GM12801 (cell line): ENCODE data around the gene LDHD.

ENCODE experiments used
- TF ChIP-seq, protein P1 (sequence below): IDR thresholded peaks from one replicate; pipeline ENCODE4 v1.5.1; 2011; ENCODE audit warnings: control low read depth; ENCODE audit not compliant: insufficient read length; ENCODE audit errors: extremely low read depth

LDHD gene

DNA sequence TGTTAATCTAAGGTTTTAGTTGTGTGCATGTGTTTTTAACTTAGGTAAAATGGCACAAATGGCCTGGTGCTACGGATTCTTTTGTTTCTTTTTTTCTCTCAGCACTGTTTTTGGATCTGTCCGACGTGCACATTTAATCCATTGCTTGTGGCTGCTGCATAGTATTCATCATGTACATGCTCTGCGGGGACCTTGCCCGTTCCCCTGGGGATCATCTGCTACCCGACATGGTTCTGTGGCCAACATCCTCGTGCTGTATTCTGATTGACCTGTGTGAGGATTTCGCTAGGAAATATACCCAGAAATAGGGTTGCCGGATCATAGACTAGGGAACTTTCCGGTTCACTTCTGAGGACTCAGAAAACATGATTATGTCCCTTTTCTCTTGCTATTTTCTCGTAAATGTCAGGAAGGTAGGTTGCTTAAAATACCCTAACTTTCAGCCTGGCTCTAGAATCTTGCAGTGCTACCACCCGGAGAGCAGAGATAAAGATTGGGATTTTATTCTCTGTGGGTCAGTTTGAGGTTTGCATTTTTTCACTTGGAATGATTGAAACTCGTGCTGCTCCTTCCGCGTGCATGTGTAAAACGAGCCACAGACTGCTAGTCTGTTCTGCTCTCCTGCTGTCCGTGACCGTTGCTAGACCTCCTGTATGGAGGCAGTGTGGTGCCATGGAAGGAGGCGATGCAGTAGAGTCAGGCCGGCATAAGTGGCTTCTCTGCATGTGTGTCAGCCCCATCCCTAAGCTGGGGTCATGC is 42.9 kb downstream of the LDHD start:
- TF ChIP-seq, protein P1, sequence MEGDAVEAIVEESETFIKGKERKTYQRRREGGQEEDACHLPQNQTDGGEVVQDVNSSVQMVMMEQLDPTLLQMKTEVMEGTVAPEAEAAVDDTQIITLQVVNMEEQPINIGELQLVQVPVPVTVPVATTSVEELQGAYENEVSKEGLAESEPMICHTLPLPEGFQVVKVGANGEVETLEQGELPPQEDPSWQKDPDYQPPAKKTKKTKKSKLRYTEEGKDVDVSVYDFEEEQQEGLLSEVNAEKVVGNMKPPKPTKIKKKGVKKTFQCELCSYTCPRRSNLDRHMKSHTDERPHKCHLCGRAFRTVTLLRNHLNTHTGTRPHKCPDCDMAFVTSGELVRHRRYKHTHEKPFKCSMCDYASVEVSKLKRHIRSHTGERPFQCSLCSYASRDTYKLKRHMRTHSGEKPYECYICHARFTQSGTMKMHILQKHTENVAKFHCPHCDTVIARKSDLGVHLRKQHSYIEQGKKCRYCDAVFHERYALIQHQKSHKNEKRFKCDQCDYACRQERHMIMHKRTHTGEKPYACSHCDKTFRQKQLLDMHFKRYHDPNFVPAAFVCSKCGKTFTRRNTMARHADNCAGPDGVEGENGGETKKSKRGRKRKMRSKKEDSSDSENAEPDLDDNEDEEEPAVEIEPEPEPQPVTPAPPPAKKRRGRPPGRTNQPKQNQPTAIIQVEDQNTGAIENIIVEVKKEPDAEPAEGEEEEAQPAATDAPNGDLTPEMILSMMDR, result no peak

DNA sequence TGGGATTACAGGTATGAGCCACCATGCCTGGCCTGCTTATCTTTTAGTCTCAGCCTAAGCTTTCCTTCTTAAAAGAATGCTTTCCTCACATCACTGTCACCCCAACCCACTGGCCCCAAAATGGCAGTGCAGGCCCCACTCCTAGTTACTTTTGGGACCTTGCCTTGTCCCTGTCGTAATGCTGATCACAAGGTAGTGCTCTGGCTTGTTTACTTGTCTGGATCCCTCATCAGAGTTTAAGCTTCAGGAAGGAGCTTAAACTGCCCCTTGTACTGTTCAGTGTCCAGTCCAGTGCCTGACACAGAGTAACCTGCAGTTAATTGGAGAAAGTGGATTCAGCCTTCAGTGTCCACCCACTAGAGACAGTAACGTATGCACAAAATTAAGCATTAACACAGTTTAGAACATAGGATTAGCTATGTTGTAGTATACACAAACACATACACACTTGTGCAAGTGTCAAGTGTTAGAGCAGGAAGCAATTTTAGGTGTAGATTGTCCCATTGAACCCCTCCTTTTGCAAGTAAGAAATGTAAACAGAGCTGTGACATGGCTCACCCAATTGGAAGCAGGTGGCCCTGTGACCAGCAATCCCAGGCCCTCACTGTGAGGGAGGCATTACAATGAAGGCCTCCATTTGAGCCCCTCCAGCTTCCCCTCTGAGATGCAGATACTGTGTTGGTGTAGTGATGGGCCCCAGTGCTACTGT is 44.2 kb downstream of the LDHD start:
- TF ChIP-seq, protein P1, result no peak

DNA sequence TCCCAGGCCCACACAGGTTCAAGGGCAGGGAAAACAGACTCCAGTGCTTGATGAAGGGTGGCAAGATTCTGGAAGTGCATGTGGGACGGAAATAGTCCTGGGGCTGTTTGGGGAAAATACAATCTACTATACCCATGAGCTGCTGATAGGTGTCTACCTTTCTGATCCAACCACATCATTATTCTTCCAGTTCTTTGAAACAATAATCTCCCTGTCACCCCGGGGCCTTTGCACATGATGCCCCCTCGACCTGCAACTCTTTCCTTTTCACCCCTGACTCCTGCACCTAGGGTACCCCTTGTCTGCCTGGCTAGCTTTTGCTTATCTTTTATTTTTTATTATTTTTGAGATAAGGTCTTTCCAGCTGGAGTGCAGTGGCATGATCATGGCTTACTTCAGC is 45.0 kb downstream of the LDHD start:
- TF ChIP-seq, protein P1, result no peak

DNA sequence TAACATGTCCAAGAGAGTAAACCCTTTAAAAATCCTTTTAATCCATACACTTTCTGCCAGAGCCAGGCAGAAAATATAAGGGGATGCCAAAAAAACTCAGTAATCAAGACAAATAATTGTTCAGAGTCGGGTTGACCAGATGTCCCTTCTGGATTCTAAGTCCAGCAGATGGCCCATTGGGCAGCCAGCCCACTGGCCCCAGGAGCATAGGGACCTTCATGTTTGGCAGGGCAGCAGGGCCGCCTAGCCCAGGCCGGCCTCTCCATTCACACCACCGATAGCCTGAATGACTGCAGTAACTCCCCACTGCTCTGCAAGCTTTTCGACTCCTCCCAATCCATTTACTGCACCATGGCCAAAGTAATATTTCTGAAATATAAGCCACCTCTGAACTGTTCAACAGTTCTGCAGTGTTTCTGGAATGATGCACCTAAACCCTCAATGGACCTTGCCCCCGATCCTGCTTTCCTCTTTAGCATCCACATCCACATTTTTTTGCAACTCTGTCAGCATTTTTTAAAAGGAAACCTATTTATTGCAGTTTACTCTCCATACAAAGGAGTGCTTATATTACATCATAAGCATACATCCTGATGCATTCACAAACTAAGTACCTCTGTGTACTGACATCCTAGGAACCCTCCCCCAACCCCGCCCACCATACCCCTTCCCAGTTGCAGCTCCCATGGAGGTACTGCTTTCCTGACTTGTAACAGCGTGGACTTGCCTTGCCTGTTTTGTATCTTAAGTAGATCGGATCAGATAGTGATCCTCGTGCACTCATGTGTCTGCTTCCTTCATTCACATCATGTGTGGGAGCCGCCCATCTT is 46.4 kb downstream of the LDHD start:
- TF ChIP-seq, protein P1, result no peak

DNA sequence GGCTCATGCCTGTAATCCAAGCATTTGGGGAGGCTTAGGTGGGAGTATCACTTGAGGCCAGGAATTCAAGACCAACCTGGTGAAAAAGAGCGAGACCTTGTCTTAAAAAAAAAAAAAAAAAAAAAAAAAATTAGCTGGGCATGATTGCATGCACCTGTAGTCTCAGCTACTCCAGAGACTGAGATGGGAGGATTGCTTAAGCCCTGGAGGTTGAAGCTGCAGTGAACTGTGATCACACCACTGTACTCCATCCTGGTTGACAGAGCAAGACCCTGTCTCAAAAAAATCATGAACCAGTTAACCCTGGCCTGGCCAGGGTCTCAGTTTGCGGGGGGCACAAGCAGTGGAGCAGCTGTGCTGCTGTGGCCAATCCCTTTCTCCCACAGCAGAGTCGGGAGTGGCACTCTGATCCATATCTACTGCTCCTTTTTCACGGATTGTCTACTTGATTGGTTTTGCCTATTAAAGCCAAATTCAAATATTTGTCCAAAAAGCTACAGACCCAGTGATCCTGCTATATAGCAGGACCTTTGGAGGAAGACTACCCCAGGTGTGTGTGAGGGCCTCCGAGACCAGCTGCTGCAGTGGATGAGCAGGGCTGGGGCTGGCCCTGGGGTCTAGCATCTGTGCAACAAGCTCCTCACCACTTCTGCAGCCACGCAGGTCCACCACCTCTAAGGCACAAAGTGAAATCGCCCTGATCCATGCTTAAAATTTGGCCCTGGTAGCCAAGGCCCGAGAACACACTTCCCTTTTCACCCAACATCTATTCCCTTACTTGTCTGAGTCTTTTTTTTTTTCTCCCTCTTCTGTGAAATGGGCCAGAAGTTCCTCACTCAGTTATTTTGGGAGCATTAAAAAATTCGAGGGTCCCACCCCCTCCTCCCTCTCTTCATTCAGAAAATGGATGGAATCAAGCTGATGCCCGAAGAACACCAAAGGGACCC is 48.2 kb downstream of the LDHD start:
- TF ChIP-seq, protein P1, result no peak

DNA sequence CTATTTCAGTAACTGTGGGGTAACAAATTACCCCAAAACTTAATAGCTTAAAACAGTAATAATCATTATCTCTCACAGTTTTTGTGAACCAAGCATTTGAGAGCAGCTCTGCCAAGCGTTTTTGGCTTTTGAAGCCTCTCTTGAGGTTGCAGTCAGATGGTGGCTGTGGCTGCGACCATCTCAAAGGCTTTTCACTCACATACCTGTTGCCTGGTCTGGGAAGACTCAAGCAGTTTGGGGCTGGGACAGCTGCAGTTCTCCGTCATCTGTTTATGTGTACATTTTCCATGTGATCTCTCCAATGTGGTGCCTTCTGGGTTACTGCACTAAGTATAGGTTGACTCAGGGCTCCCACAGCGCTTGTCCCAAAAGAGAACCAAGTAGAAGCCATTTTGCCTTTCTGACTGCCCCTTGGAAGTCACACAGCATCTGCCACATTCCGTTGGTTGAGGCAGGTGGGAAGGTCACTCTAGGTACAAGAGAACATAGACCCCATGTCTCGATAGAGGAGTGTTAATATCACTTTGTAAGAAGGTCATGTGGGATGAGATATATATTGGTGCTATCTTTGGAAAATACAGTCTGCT is 49.6 kb downstream of the LDHD start:
- TF ChIP-seq, protein P1, result no peak
